Pulmonary artery endothelial cell (primary cell): Measurements from ENCODE around the gene HHIP. TPM values are rescaled to one million over a fixed set of nuclear protein-coding genes. Genes with fewer than 3 reads are reported as not detected.

ENCODE experiments used
- DNase-seq: peaks from one replicate; pipeline ENCODE4 v3.0.0-alpha.2; 2011; ENCODE audit warnings: low read depth, low spot score
- total RNA-seq: library from RNA; depleted of rRNA; stranded (reverse); fragments of >200 nt; gene quantifications from 2 replicates; pipeline ENCODE4 v1.2.3, GENCODE V29; 2014

The HHIP gene
- total RNA-seq, 1 donor from 2014 or later, result 481 TPM

GRCh38 chr4:144705601-144706590, 59.9 kb downstream of the HHIP start:
- DNase-seq, result no peak

- DNase-seq, result peak; percentile 74
Measured at GRCh38 chr4:144709159-144709558, 63.2 kb downstream of the HHIP start.

- peak; percentile 84 for DNase-seq
Measured at GRCh38 chr4:144709793-144710525, 64.0 kb downstream of the HHIP start.

- no peak for DNase-seq
Measured at GRCh38 chr4:144710526-144710912, 64.6 kb downstream of the HHIP start.

- DNase-seq, result no peak
Measured at GRCh38 chr4:144711700-144712456, 65.9 kb downstream of the HHIP start.

GRCh38 chr4:144712775-144713174, 66.8 kb downstream of the HHIP start:
- no peak for DNase-seq

- no peak for DNase-seq
Measured at GRCh38 chr4:144714166-144714565, 68.2 kb downstream of the HHIP start.

- DNase-seq, result no peak
Measured at GRCh38 chr4:144715230-144715629, 69.3 kb downstream of the HHIP start.

- DNase-seq, result no peak
Measured at GRCh38 chr4:144716778-144717177, 70.8 kb downstream of the HHIP start.

- DNase-seq, result no peak
Measured at GRCh38 chr4:144718958-144719512, 73.1 kb downstream of the HHIP start.

- no peak for DNase-seq
Measured at GRCh38 chr4:144720491-144720890, 74.5 kb downstream of the HHIP start.

GRCh38 chr4:144721994-144722393, 76.0 kb downstream of the HHIP start:
- DNase-seq, result no peak

- no peak for DNase-seq
Measured at GRCh38 chr4:144723471-144723870, 77.5 kb downstream of the HHIP start.

- DNase-seq, result no peak
Measured at GRCh38 chr4:144729175-144729574, 83.2 kb downstream of the HHIP start.

GRCh38 chr4:144732584-144733428, 86.8 kb downstream of the HHIP start:
- DNase-seq, result no peak

- no peak for DNase-seq
Measured at GRCh38 chr4:144733566-144733965, 87.6 kb downstream of the HHIP start.

GRCh38 chr4:144734522-144734921, 88.6 kb downstream of the HHIP start:
- DNase-seq, result no peak

- DNase-seq, result no peak
Measured at GRCh38 chr4:144738649-144739048, 92.7 kb downstream of the HHIP start.

- DNase-seq, result no peak
Measured at GRCh38 chr4:144739511-144740033, 93.6 kb downstream of the HHIP start.

- DNase-seq, result no peak
Measured at GRCh38 chr4:144740316-144740715, 94.4 kb downstream of the HHIP start.
